SK-N-MC (cell line): ENCODE data around the gene PTAFR.

Source experiments
- DNase-seq: peaks from one replicate; pipeline ENCODE4 v3.0.0-alpha.2; 2011; ENCODE audit warnings: low read depth, low spot score
- H3K27ac ChIP-seq: fragments of 200-600 bp; sonication (generic); 2 replicates; pipeline ENCODE4 v1.5.1; 2016; ENCODE audit warnings: mixed run types
- H3K36me3 ChIP-seq: fragments of 200-600 bp; sonication (generic); 2 replicates; pipeline ENCODE4 v1.6.1; 2017; ENCODE audit warnings: antibody characterized with exemption, low read length, mixed read lengths; ENCODE audit not compliant: insufficient read depth
- H3K4me3 ChIP-seq: fragments of 200-600 bp; sonication (generic); 2 replicates; pipeline ENCODE4 v1.5.1; 2016
- H3K9ac ChIP-seq: fragments of 200-600 bp; sonication (generic); 2 replicates; pipeline ENCODE4 v1.8.0; 2017; ENCODE audit warnings: mixed run types, mixed read lengths; ENCODE audit not compliant: insufficient read length
- H3K9me3 ChIP-seq: fragments of 200-600 bp; sonication (generic); 2 replicates; pipeline ENCODE4 v1.6.1; 2017; ENCODE audit warnings: low read depth, mild to moderate bottlenecking, antibody characterized with exemption, low read length, moderate library complexity, mixed read lengths
- EZH2 ChIP-seq: fragments of 200-600 bp; sonication (generic); IDR thresholded peaks from one replicate; pipeline ENCODE4 v1.6.1; 2017; ENCODE audit warnings: antibody characterized with exemption
- FOXP2 ChIP-seq: optimal IDR thresholded peaks from 2 replicates; pipeline ENCODE3; 2011; ENCODE audit warnings: mild to moderate bottlenecking, moderate library complexity; ENCODE audit not compliant: insufficient read depth; ENCODE audit errors: extremely low read length, control extremely low read depth
- POLR2AphosphoS5 ChIP-seq: IDR thresholded peaks from 2 replicates; pipeline ENCODE4 v1.6.1; 2012; ENCODE audit warnings: mild to moderate bottlenecking, low read depth, low read length, borderline replicate concordance

Gene PTAFR

DNA sequence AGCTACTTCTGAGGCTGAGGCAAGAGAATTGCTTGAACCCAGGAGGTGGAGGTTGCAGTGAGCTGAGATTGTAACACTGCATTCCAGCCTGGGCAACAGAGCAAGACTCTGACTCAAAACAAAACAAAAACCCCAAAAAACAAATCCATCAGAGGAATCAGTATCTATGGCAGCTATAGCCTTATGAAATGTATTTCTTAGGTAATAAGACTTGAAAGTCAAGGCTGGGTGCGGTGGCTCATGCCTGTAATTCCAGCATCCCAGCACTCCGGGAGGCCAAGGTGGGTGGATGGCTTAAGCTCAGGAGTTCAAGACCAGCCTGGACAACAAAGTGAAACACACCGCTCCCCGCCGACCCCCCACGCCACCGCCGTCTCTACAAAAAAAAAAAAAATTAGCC, 56.9 kb downstream of the PTAFR start:
- H3K27ac ChIP-seq = no peak overlapping the region
- no peaks in the 10 kb centered on the region for H3K36me3 ChIP-seq
- H3K4me3 ChIP-seq = no peak overlapping the region
- TF ChIP-seq FOXP2 = no peak
- no peak for TF ChIP-seq EZH2
- no peak for TF ChIP-seq POLR2AphosphoS5
- no peak for DNase-seq
- H3K9ac ChIP-seq = no peak overlapping the region
- no peaks in the 10 kb centered on the region for H3K9me3 ChIP-seq

DNA sequence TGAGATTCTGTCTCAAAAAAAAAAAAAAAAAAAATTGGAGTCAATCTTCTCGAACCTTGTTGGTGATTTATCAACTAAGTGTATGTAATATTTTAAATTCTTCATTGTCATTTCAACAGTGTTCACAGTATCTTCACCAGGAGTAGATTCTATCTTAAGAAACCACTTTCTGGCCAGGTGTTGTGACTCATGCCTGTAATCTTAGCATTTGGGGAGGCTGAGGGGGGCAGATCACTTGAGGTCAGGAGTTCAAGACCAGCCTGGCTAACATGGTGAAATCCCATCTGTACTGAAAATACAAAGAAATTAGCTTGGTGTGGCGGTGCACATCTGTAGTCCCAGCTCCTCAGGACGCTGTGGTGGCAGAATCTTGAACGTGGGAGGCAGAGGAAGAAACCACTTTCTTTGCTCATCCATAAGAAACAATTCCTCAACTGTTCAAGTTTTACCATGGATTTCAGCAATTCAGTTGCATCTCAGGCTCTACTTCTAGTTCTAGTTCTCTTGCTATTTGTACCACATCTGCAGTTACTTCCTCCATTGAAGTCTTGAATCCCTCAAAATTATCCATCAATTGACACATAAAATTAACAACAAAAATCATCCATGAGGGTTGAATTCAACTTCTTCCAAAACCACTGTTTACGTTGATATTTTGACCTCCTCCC, 57.7 kb downstream of the PTAFR start:
- no peak for TF ChIP-seq EZH2
- TF ChIP-seq POLR2AphosphoS5 = no peak
- TF ChIP-seq FOXP2 = no peak
- no peak overlapping the region for H3K9ac ChIP-seq
- H3K36me3 ChIP-seq = no peaks in the 10 kb centered on the region
- H3K4me3 ChIP-seq = no peak overlapping the region
- no peaks in the 10 kb centered on the region for H3K9me3 ChIP-seq
- no peak for DNase-seq
- no peak overlapping the region for H3K27ac ChIP-seq

DNA sequence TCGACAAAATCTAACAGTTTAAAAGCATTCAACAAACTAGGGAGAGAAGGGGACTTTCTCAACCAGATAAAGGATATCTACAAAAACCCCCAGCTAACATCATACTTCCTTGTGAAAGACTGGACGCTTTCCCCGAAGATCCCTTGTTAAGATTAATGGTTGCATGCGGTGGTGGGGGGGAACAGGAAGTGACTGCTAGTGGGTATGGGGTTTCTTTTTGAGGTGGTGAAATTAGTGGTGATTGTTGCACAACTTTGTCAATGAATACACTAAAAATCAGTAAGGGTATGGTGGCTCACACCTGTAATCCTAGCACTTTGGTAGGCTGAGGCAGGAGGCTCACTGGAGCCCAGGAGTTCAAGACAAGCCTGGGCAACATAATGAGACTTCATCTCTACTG, 61.2 kb downstream of the PTAFR start:
- no peak for TF ChIP-seq FOXP2
- no peak for TF ChIP-seq EZH2
- no peak for TF ChIP-seq POLR2AphosphoS5
- H3K4me3 ChIP-seq = no peak overlapping the region
- H3K36me3 ChIP-seq = no peaks in the 10 kb centered on the region
- H3K9ac ChIP-seq = no peak overlapping the region
- no peak overlapping the region for H3K27ac ChIP-seq
- DNase-seq = no peak
- H3K9me3 ChIP-seq = no peaks in the 10 kb centered on the region

DNA sequence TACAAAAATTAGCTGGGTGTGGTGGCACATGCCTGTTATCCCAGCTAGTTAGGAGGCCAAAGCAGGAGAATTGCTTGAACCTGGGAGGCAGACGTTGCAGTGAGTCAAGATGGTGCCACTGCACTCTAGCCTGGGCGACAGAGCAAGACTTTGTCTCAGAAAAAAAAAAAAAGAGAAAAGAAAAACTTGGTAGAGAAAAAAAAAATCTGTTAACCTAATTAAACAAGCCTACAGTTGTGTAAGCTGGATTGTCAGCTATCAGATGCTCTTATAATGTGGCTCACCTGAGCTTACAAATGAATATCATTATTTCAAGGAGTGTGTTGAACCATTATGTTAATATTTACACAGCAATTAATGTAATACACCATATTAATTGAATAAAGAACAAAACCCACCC, 61.6 kb downstream of the PTAFR start:
- Histone ChIP-seq H3K9ac (no peak overlapping the region), H3K4me3 (no peak overlapping the region), H3K9me3 (no peaks in the 10 kb centered on the region), H3K27ac (no peak overlapping the region), H3K36me3 (no peaks in the 10 kb centered on the region)
- no peak for TF ChIP-seq POLR2AphosphoS5
- TF ChIP-seq EZH2 = no peak
- no peak for TF ChIP-seq FOXP2
- no peak for DNase-seq

DNA sequence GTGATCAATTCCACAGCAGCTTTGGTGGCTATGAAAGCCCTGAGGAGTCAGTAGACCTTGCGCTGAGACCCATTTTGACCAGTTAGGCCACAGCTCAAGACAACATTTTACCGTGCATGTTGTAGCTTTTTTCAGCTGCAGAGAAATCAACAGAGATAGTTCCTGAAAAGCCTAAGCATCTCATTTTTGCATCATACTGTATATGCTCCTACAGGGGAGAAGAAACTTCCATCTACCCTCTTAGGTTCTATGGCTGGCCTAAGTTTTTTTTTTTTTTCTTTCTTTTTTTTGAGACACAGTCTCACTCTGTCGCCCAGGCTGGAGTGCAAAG, 63.3 kb downstream of the PTAFR start:
- no peak overlapping the region for H3K9ac ChIP-seq
- no peak for TF ChIP-seq POLR2AphosphoS5
- no peak for TF ChIP-seq FOXP2
- no peak for TF ChIP-seq EZH2
- DNase-seq = no peak
- no peaks in the 10 kb centered on the region for H3K36me3 ChIP-seq
- H3K27ac ChIP-seq = no peak overlapping the region
- no peaks in the 10 kb centered on the region for H3K9me3 ChIP-seq
- no peak overlapping the region for H3K4me3 ChIP-seq

DNA sequence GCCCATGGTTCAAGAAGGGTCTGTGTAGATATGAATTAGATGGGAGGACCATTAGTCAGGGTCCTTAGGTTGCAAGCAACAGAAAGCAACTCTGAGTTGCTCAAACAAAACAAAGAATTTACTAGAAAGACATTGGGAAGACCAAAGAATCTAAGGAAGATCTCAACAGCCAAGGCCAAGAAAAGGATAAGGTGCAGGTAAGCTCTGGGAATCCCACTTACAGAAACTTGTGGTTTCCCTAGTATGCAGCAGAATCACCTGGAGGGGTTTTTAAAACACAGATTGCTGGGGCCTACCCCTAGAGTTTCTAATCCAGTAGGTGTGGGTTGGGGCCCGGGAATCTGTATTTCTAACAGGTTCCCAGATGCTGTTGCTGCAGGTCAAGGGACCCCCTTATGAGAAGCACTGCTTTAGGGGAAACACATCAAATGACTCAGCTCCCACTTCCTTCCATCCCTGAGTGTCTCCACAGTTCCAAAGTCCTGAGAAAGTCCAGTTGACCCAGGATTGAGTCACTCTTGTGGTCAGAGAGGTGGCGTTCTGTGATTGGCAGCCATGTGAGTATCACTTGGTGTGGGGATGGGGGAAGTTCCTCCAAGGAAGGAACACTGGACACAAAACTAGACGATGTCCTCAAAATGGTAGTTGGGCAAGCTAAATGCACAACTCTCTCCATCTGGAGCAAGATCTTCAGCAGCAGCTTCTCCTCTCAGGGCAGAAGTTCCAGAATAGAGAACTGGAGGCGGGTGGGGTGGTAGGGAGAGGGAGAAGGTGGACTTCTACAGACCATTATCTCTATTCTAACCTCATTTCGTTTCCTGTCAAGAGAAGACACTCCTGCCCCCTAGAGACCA, 63.9 kb downstream of the PTAFR start:
- no peak overlapping the region for H3K27ac ChIP-seq
- no peak overlapping the region for H3K4me3 ChIP-seq
- H3K9me3 ChIP-seq = no peaks in the 10 kb centered on the region
- no peak overlapping the region for H3K9ac ChIP-seq
- no peaks in the 10 kb centered on the region for H3K36me3 ChIP-seq
- DNase-seq = no peak
- TF ChIP-seq FOXP2 (no peak), EZH2 (no peak), POLR2AphosphoS5 (no peak)

DNA sequence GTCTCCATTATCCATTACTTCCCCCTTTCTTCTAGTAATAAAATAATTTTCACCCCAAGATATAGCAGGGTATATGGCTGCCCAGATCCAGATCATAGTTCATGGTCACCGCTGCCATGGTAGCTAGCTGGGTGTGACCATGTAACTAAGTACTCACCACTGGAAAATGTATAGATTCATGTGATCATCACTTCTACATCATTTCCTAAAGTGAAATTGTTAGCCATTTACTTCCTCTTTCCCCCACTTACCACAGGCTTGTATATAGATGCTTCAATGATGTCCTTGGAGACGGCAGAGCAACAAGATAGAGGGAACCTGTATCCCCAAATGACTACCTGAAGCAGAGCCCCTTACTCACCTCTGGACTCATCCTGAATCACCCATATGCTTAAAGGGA, 65.3 kb downstream of the PTAFR start:
- Histone ChIP-seq H3K9me3 (no peaks in the 10 kb centered on the region), H3K27ac (no peak overlapping the region), H3K36me3 (no peaks in the 10 kb centered on the region), H3K9ac (no peak overlapping the region), H3K4me3 (no peak overlapping the region)
- no peak for DNase-seq
- no peak for TF ChIP-seq POLR2AphosphoS5

DNA sequence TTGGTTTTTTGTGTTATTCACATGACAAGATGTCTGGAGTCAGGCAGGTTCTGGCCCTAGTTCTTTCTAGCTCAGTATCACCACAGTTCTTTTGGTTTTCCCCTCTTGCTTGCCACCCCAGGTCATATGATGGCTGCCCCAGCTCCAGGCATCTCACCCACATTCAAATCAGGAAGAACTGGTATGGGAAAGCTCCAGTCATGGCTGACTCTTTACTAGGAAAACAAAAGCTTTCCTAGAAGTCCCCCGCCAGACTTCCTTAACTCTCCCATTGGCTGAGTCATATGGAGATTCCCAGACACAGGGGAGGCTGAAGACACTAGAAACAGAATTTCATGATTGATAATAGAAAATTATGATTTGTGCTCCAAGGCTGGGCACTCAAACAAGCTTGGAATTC, 65.9 kb downstream of the PTAFR start:
- TF ChIP-seq EZH2 (no peak), FOXP2 (no peak), POLR2AphosphoS5 (no peak)
- Histone ChIP-seq H3K9ac (no peak overlapping the region), H3K4me3 (no peak overlapping the region), H3K9me3 (no peaks in the 10 kb centered on the region), H3K36me3 (no peaks in the 10 kb centered on the region), H3K27ac (no peak overlapping the region)
- DNase-seq = no peak

DNA sequence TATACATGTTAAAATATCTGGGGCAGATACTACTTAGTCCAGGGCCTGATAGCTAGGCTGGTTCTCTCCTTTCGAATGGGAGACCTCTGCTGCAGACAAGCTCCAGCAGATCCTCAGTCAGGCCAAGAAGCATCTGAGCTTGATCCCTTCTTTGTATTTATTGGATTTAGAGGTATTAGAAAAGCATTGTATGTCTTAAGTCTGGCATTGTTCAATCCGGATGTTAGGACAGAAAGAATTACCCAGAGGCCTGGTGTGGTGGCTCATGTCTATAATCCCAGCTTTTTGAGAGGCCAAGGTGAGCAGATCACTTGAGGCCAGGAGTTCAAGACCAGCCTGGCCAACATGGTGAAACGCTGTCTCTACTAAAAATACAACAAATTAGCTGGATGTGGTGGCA, 66.9 kb downstream of the PTAFR start:
- TF ChIP-seq FOXP2 (no peak), EZH2 (no peak), POLR2AphosphoS5 (no peak)
- no peak for DNase-seq
- no peaks in the 10 kb centered on the region for H3K36me3 ChIP-seq
- no peaks in the 10 kb centered on the region for H3K9me3 ChIP-seq
- no peak overlapping the region for H3K27ac ChIP-seq
- no peak overlapping the region for H3K9ac ChIP-seq
- H3K4me3 ChIP-seq = no peak overlapping the region
